ENCODE measurements around the gene PPEF1.
"Not testable (repeated sequence)": the region's sequence is repeated elsewhere in the genome, so short reads cannot be mapped to it uniquely, and the experiment has no call there.

Gene PPEF1

GRCh38 chrX:18702362-18703195 lies 4.9 kb upstream of the PPEF1 start:
- DNase-seq: peak; percentile 36

GRCh38 chrX:18709833-18710232 lies 2.4 kb downstream of the PPEF1 start:
- DNase-seq: no peak

GRCh38 chrX:18714910-18715309 lies 7.5 kb downstream of the PPEF1 start:
- DNase-seq: no peak

GRCh38 chrX:18719852-18720251 lies 12.4 kb downstream of the PPEF1 start:
- no peak for DNase-seq

GRCh38 chrX:18721683-18722499 lies 14.4 kb downstream of the PPEF1 start:
- no peak for DNase-seq

GRCh38 chrX:18722500-18723071 lies 15.1 kb downstream of the PPEF1 start:
- DNase-seq: no peak

- no peak for DNase-seq
Observed at GRCh38 chrX:18725310-18725943, 18.0 kb downstream of the PPEF1 start.

GRCh38 chrX:18733287-18733686 lies 25.8 kb downstream of the PPEF1 start:
- no peak for DNase-seq

GRCh38 chrX:18739609-18740008 lies 32.2 kb downstream of the PPEF1 start:
- not testable (repeated sequence) for DNase-seq

GRCh38 chrX:18748499-18748898 lies 41.1 kb downstream of the PPEF1 start:
- DNase-seq: no peak

- DNase-seq: no peak
Observed at GRCh38 chrX:18753631-18754030, 46.2 kb downstream of the PPEF1 start.

- no peak for DNase-seq
Observed at GRCh38 chrX:18755651-18756050, 48.2 kb downstream of the PPEF1 start.

GRCh38 chrX:18757956-18758932 lies 50.8 kb downstream of the PPEF1 start:
- DNase-seq: no peak

GRCh38 chrX:18761750-18762149 lies 54.3 kb downstream of the PPEF1 start:
- no peak for DNase-seq

GRCh38 chrX:18763106-18763505 lies 55.7 kb downstream of the PPEF1 start:
- DNase-seq: not testable (repeated sequence)

- DNase-seq: no peak
Observed at GRCh38 chrX:18769364-18769763, 61.9 kb downstream of the PPEF1 start.

GRCh38 chrX:18769812-18770573 lies 62.5 kb downstream of the PPEF1 start:
- DNase-seq: no peak

GRCh38 chrX:18789916-18790315 lies 82.5 kb downstream of the PPEF1 start:
- DNase-seq: no peak

GRCh38 chrX:18792828-18793227 lies 85.4 kb downstream of the PPEF1 start:
- no peak for DNase-seq

GRCh38 chrX:18793601-18794089 lies 86.2 kb downstream of the PPEF1 start:
- DNase-seq: no peak

GRCh38 chrX:18797141-18797540 lies 89.7 kb downstream of the PPEF1 start:
- no peak for DNase-seq

All from HCEC 1CT (cell line).